ENCODE measurements around the gene PTAFR. TPM values are rescaled to one million over a fixed set of nuclear protein-coding genes. Genes with fewer than 3 reads are reported as not detected.

The PTAFR gene
- total RNA-seq, 2 donors from 2014 or later = 2.3 to 2.5 TPM

- DNase-seq (ENCODE audit: low spot score) = no peak
- H3K27ac ChIP-seq = no peak overlapping the region
- H3K4me1 ChIP-seq (replicated peaks) = no peaks in the 10 kb centered on the region
- no peaks in the 10 kb centered on the region for H3K9me3 ChIP-seq
- TF ChIP-seq POLR2A (IDR thresholded peaks at IDR 0.05) = no peak
- no peak for TF ChIP-seq CTCF (IDR thresholded peaks at IDR 0.05)
- TF ChIP-seq POLR2AphosphoS5 (IDR thresholded peaks at IDR 0.05) = no peak
- WGBS = 59% methylated on average over 4 of the region's 4 CpGs
- no peaks in the 10 kb centered on the region for H3K36me3 ChIP-seq
- intact Hi-C loops (cut with DNase I) = no loop called here
- no peak overlapping the region for H3K4me3 ChIP-seq
- H3K27me3 ChIP-seq (replicated peaks; ENCODE audit: insufficient read depth) = no peaks in the 10 kb centered on the region
Measured at GRCh38 chr1:28136922-28137613, 39.4 kb downstream of the PTAFR start.

- Histone ChIP-seq H3K4me1 (replicated peaks) (no peaks in the 10 kb centered on the region), H3K4me3 (no peak overlapping the region), H3K27me3 (replicated peaks; ENCODE audit: insufficient read depth) (no peaks in the 10 kb centered on the region), H3K27ac (no peak overlapping the region), H3K9me3 (no peaks in the 10 kb centered on the region), H3K36me3 (no peaks in the 10 kb centered on the region)
- intact Hi-C loops (cut with DNase I) = no loop called here
- TF ChIP-seq POLR2A (IDR thresholded peaks at IDR 0.05) = no peak
- TF ChIP-seq POLR2AphosphoS5 (IDR thresholded peaks at IDR 0.05) = no peak
- TF ChIP-seq CTCF (IDR thresholded peaks at IDR 0.05) = no peak
- WGBS = 79% methylated on average over 8 of the region's 8 CpGs
- no peak for DNase-seq (ENCODE audit: low spot score)
Measured at GRCh38 chr1:28136169-28136921, 40.1 kb downstream of the PTAFR start.

GRCh38 chr1:28135371-28136168 is 40.9 kb downstream of the PTAFR start:
- TF ChIP-seq POLR2A (IDR thresholded peaks at IDR 0.05) = no peak
- no peak for TF ChIP-seq POLR2AphosphoS5 (IDR thresholded peaks at IDR 0.05)
- no peak for TF ChIP-seq CTCF (IDR thresholded peaks at IDR 0.05)
- H3K36me3 ChIP-seq = no peaks in the 10 kb centered on the region
- no peak for DNase-seq (ENCODE audit: low spot score)
- no peaks in the 10 kb centered on the region for H3K4me1 ChIP-seq (replicated peaks)
- H3K4me3 ChIP-seq = no peak overlapping the region
- H3K27ac ChIP-seq = no peak overlapping the region
- intact Hi-C loops (cut with DNase I) = no loop called here
- no peaks in the 10 kb centered on the region for H3K9me3 ChIP-seq
- H3K27me3 ChIP-seq (replicated peaks; ENCODE audit: insufficient read depth) = no peaks in the 10 kb centered on the region
- WGBS = 73% methylated on average over 14 of the region's 14 CpGs

GRCh38 chr1:28134651-28135207 is 41.8 kb downstream of the PTAFR start:
- no peak overlapping the region for H3K27ac ChIP-seq
- intact Hi-C loops (cut with DNase I) = no loop called here
- no peak for DNase-seq (ENCODE audit: low spot score)
- H3K4me3 ChIP-seq = no peak overlapping the region
- TF ChIP-seq POLR2A (IDR thresholded peaks at IDR 0.05) (no peak), POLR2AphosphoS5 (IDR thresholded peaks at IDR 0.05) (no peak), CTCF (IDR thresholded peaks at IDR 0.05) (no peak)
- WGBS = 90% methylated on average over 2 of the region's 2 CpGs
- H3K9me3 ChIP-seq = no peaks in the 10 kb centered on the region
- H3K27me3 ChIP-seq (replicated peaks; ENCODE audit: insufficient read depth) = no peaks in the 10 kb centered on the region
- no peaks in the 10 kb centered on the region for H3K36me3 ChIP-seq
- no peaks in the 10 kb centered on the region for H3K4me1 ChIP-seq (replicated peaks)
